K562 (cell line): ENCODE results near the gene MAP3K7. TPM values are rescaled to one million over a fixed set of nuclear protein-coding genes. Genes with fewer than 3 reads are reported as not detected.

ENCODE experiments used
- ATF7 ChIP-seq: fragments of 450-650 bp; IDR thresholded peaks from 2 replicates; pipeline ENCODE4 v1.7.1; 2014; ENCODE audit warnings: mild to moderate bottlenecking, moderate library complexity
- CBFA2T3 ChIP-seq: fragments of 450-650 bp; IDR thresholded peaks from 2 replicates; pipeline ENCODE4 v1.6.1; 2017
- CEBPG ChIP-seq, 3 experiments: fragments of 200-800 bp in 1 of 3; sonication (Bioruptor generic) in 1 of 3; sonication (generic) in 1 of 3; formaldehyde crosslinking in 1 of 3; IDR thresholded peaks in 2 of 3; conservative IDR thresholded peaks in 1 of 3; 2 replicates each; pipeline versions ENCODE4 v1.6.1 to v1.8.0; 2016 to 2022; ENCODE audit warnings: missing compliant biosample characterization in 2 of 3, missing genetic modification characterization in 2 of 3, mild to moderate bottlenecking in 1 of 3, missing genetic modification reagents in 1 of 3
- DPF2 ChIP-seq: fragments of 450-650 bp; IDR thresholded peaks from 2 replicates; pipeline ENCODE4 v1.6.1; 2016
- HDAC2 ChIP-seq: fragments of 450-650 bp; IDR thresholded peaks from 2 replicates; pipeline ENCODE4 v1.6.1; 2016; ENCODE audit warnings: mild to moderate bottlenecking
- LARP7 ChIP-seq: fragments of 450-650 bp; IDR thresholded peaks from 2 replicates; pipeline ENCODE4 v1.6.1; 2016
- MEF2A ChIP-seq: IDR thresholded peaks from 2 replicates; pipeline ENCODE4 v1.6.1; 2011; ENCODE audit warnings: low read depth, mild to moderate bottlenecking, low read length, moderate library complexity; ENCODE audit not compliant: control insufficient read depth
- MEF2D ChIP-seq: conservative IDR thresholded peaks from 2 replicates; pipeline ENCODE4 v1.6.1; 2016; ENCODE audit warnings: low read depth, missing genetic modification characterization, missing compliant biosample characterization
- PKNOX1 ChIP-seq: fragments of 450-650 bp; IDR thresholded peaks from 2 replicates; pipeline ENCODE4 v1.6.1; 2016
- POLR2AphosphoS5 ChIP-seq: IDR thresholded peaks from 2 replicates; pipeline ENCODE4 v1.6.1; 2011; ENCODE audit warnings: mild to moderate bottlenecking, low read depth, low read length, moderate library complexity; ENCODE audit not compliant: control insufficient read depth, insufficient read depth
- SMARCA4 ChIP-seq: fragments of 450-650 bp; IDR thresholded peaks from 2 replicates; pipeline ENCODE4 v1.6.1; 2016
- SMARCE1 ChIP-seq: fragments of 450-650 bp; IDR thresholded peaks from 2 replicates; pipeline ENCODE4 v1.7.1; 2016; ENCODE audit warnings: mild to moderate bottlenecking
- SOX6 ChIP-seq: fragments of 450-650 bp; IDR thresholded peaks from 2 replicates; pipeline ENCODE4 v1.6.1; 2014; ENCODE audit warnings: mild to moderate bottlenecking
- TFAP4 ChIP-seq: sonication (generic); formaldehyde crosslinking; IDR thresholded peaks from 2 replicates; pipeline ENCODE4 v1.8.0; 2022; ENCODE audit warnings: missing genetic modification reagents, mild to moderate bottlenecking, moderate library complexity, borderline replicate concordance
- TRIM25 ChIP-seq: fragments of 450-650 bp; IDR thresholded peaks from 2 replicates; pipeline ENCODE4 v1.7.0; 2016; ENCODE audit warnings: borderline replicate concordance
- YBX1 ChIP-seq: fragments of 450-650 bp; IDR thresholded peaks from 2 replicates; pipeline ENCODE4 v1.7.1; 2016; ENCODE audit warnings: mild to moderate bottlenecking
- ZNF143 ChIP-seq: sonication (generic); formaldehyde crosslinking; IDR thresholded peaks from 2 replicates; pipeline ENCODE4 v1.9.0; 2022; ENCODE audit warnings: mild to moderate bottlenecking, missing genetic modification reagents
- ZNF444 ChIP-seq: fragments of 250-450 bp; sonication (Bioruptor Pico); IDR thresholded peaks from 2 replicates; pipeline ENCODE4 v1.4.0; 2020; ENCODE audit warnings: mild to moderate bottlenecking, moderate library complexity
- polyA plus RNA-seq, 8 experiments: library from polyadenylated mRNA; depleted of rRNA in 4 of 8; stranded (reverse) in 5 of 8; unstranded in 3 of 8; fragments of >200 nt; fragmentation: Nextera tagmentation in 2 of 8; fragmentation: Illumina TruSeq in 1 of 8; extraction: Ambion mirVana in 2 of 8; extraction: Trizol in 1 of 8; gene quantifications; 2 replicates each; pipeline versions ENCODE4 v1.2.1 to v1.2.3, GENCODE V29; 2011 to 2014; ENCODE audit warnings: inconsistent platforms in 1 of 8, missing spikeins in 1 of 8
- total RNA-seq, 7 experiments: library from RNA; depleted of rRNA in 6 of 7; stranded (reverse); fragments of >200 nt in 6 of 7; fragmentation: Illumina TruSeq in 2 of 7; extraction: Trizol in 2 of 7; gene quantifications; 2 replicates each; pipeline versions ENCODE4 v1.2.1 to v1.2.3, GENCODE V29; 2011 to 2021; ENCODE audit warnings: low replicate concordance in 1 of 7
- TF ChIP-seq, protein P1 (sequence below), 2 experiments: fragments of 450-650 bp; IDR thresholded peaks; 2 replicates each; pipeline ENCODE4 v1.6.1; 2018; ENCODE audit warnings: mild to moderate bottlenecking in 2 of 2, low read depth in 1 of 2; ENCODE audit not compliant: partially characterized antibody in 2 of 2

Gene MAP3K7
- total and polyA plus RNA-seq, 9 of the 15 experiments (the other 6 are each of a cell fraction or from before 2014, with no cell fraction given), result 13.4 to 60.9 (median 34.8) TPM

- TF ChIP-seq TFAP4 (CRISPR knock-in tag) (no peak), MEF2D (tag) (peak; percentile 88), POLR2AphosphoS5 (0 out of 2 replicates have a peak, but pooled peaks have one; percentile 32), ZNF444 (CRISPR knock-in tag) (no peak), CEBPG (CRISPR knock-in tag; IDR thresholded peaks at IDR 0.05) (peak; percentile 72), CEBPG (tag; conservative IDR thresholded peaks at IDR 0.05 in 1 of 2, IDR thresholded peaks at IDR 0.05 in 1 of 2) (peak; percentile 43 to 88; a peak in 3 of 4 replicates), LARP7 (no peak), ATF7 (peak; percentile 94), SOX6 (peak; percentile 43; the same call in 1 of the 2 replicates), HDAC2 (no peak), TRIM25 (no peak), SMARCA4 (peak; percentile 61), ZNF143 (CRISPR knock-in tag) (no peak), MEF2A (peak; percentile 94), YBX1 (no peak), DPF2 (peak; percentile 30; the same call in 1 of the 2 replicates), PKNOX1 (peak; percentile 70), SMARCE1 (peak; percentile 74; the same call in 1 of the 2 replicates), CBFA2T3 (peak; percentile 74)
- TF ChIP-seq, protein P1, sequence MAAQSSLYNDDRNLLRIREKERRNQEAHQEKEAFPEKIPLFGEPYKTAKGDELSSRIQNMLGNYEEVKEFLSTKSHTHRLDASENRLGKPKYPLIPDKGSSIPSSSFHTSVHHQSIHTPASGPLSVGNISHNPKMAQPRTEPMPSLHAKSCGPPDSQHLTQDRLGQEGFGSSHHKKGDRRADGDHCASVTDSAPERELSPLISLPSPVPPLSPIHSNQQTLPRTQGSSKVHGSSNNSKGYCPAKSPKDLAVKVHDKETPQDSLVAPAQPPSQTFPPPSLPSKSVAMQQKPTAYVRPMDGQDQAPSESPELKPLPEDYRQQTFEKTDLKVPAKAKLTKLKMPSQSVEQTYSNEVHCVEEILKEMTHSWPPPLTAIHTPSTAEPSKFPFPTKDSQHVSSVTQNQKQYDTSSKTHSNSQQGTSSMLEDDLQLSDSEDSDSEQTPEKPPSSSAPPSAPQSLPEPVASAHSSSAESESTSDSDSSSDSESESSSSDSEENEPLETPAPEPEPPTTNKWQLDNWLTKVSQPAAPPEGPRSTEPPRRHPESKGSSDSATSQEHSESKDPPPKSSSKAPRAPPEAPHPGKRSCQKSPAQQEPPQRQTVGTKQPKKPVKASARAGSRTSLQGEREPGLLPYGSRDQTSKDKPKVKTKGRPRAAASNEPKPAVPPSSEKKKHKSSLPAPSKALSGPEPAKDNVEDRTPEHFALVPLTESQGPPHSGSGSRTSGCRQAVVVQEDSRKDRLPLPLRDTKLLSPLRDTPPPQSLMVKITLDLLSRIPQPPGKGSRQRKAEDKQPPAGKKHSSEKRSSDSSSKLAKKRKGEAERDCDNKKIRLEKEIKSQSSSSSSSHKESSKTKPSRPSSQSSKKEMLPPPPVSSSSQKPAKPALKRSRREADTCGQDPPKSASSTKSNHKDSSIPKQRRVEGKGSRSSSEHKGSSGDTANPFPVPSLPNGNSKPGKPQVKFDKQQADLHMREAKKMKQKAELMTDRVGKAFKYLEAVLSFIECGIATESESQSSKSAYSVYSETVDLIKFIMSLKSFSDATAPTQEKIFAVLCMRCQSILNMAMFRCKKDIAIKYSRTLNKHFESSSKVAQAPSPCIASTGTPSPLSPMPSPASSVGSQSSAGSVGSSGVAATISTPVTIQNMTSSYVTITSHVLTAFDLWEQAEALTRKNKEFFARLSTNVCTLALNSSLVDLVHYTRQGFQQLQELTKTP (IDR thresholded peaks at IDR 0.05; ENCODE audit: low read depth in 1 of 2, partially characterized antibody in 2 of 2), result peak in 1 of 2 experiments; percentile 23
These were observed 49.1 kb downstream of the MAP3K7 start (continued) for GRCh38 chr6:90537723-90538258.
